Loucy (cell line): ENCODE data around the gene CDK2.
A peak's percentile ranks its signal among the peaks of the same experiment; 100 is the strongest.

ENCODE experiments used
- H2AFZ ChIP-seq: fragments of 200-600 bp; sonication (generic); 2 replicates; pipeline ENCODE4 v1.6.0; 2016; ENCODE audit warnings: antibody characterized with exemption, mild to moderate bottlenecking, low read length, moderate library complexity
- H3F3A ChIP-seq: fragments of 200-600 bp; 2 replicates; pipeline ENCODE4 v1.6.0; 2016; ENCODE audit warnings: antibody characterized with exemption, low read depth, mild to moderate bottlenecking
- H3K27me3 ChIP-seq: fragments of 200-600 bp; sonication (generic); 2 replicates; pipeline ENCODE4 v1.6.1; 2014; ENCODE audit warnings: low read length, mild to moderate bottlenecking; ENCODE audit not compliant: insufficient read depth, poor library complexity, severe bottlenecking
- H3K36me3 ChIP-seq: fragments of 200-600 bp; sonication (generic); 2 replicates; pipeline ENCODE4 v1.6.1; 2016; ENCODE audit warnings: low read length; ENCODE audit not compliant: insufficient read depth
- H3K4me1 ChIP-seq: fragments of 200-600 bp; sonication (generic); 2 replicates; pipeline ENCODE4 v1.5.1; 2014; ENCODE audit warnings: low read length, mild to moderate bottlenecking; ENCODE audit not compliant: insufficient read depth, poor library complexity, severe bottlenecking
- H3K4me2 ChIP-seq: fragments of 200-600 bp; sonication (generic); 2 replicates; pipeline ENCODE4 v1.6.0; 2014; ENCODE audit warnings: antibody characterized with exemption, low read length, low read depth, mild to moderate bottlenecking; ENCODE audit not compliant: poor library complexity, severe bottlenecking
- H3K4me3 ChIP-seq: fragments of 200-600 bp; sonication (generic); 2 replicates; pipeline ENCODE4 v1.5.1; 2014; ENCODE audit warnings: low read length, mild to moderate bottlenecking, mixed read lengths; ENCODE audit not compliant: poor library complexity, severe bottlenecking
- H3K79me2 ChIP-seq: fragments of 200-600 bp; sonication (generic); 2 replicates; pipeline ENCODE4 v1.6.1; 2014; ENCODE audit warnings: low read length; ENCODE audit not compliant: insufficient read depth
- H3K9ac ChIP-seq: fragments of 200-600 bp; sonication (generic); 2 replicates; pipeline ENCODE4 v1.6.0; 2014; ENCODE audit warnings: mild to moderate bottlenecking, low read depth, low read length, moderate library complexity; ENCODE audit not compliant: poor library complexity, severe bottlenecking
- H3K9me2 ChIP-seq: fragments of 200-600 bp; sonication (generic); replicated peaks from 2 replicates; pipeline ENCODE4 v1.6.1; 2016; ENCODE audit warnings: low read depth, low read length, mixed read lengths
- H3K9me3 ChIP-seq: fragments of 200-600 bp; sonication (generic); 2 replicates; pipeline ENCODE4 v1.6.1; 2014; ENCODE audit warnings: mild to moderate bottlenecking, antibody characterized with exemption, low read length, low read depth; ENCODE audit not compliant: insufficient read depth
- H4K20me1 ChIP-seq: fragments of 200-600 bp; sonication (generic); 2 replicates; pipeline ENCODE4 v1.6.0; 2014; ENCODE audit warnings: antibody characterized with exemption, low read length, mild to moderate bottlenecking; ENCODE audit not compliant: insufficient read depth, poor library complexity, severe bottlenecking
- EZH2phosphoT487 ChIP-seq: fragments of 200-600 bp; IDR thresholded peaks from 2 replicates; pipeline ENCODE4 v1.6.1; 2018; ENCODE audit warnings: antibody characterized with exemption, mild to moderate bottlenecking, moderate library complexity, borderline replicate concordance
- TF ChIP-seq, protein P1 (sequence below): fragments of 200-600 bp; sonication (generic); conservative IDR thresholded peaks from 2 replicates; pipeline ENCODE4 v1.5.1; 2014; ENCODE audit warnings: mild to moderate bottlenecking, antibody characterized with exemption, low read length

Gene CDK2

DNA sequence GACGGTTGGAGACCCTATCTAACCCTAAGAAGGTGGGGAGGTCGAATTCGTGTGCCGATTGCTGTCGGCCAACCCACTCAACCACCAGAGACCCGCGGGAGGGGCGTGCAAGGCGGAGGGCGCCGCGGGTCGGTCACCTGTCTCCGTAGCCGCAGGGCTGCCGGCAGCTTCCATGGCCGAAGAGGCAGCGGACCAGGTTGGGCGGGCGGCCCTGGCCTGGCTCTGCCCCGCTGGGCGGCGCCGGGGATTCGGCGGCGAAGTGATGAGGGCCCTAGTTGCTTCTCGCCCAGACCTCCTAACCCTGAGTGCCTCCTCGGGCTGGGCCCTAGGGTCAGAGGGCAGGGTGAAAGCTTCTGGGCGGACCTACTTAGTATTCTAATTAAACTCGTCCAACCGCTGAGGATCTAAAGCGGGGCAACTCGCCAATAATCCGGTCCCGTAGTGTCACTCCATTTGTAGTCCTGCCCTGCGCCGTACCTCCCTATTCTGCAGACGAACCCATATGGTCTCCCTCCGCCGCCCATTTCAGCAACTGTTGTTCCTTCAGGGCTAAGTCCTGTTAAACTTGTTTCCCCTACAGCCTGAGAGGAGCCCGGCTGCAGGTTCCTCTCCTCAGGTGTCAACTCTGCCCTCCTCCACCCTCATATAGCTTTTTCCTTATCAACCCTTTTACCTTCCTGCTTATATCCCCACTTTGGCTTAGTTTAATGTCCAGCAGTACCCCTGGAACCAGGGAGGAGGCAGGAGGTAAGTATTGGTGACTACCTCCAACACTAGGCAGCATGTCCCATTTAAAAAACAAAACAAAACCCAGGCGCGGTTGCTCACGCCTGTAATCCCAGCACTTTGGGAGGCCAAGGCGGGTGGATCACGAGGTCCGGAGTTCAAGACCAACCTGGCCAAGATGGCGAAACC is 38.8 kb upstream of the CDK2 start, which contains the start of gene PYM1:
Gene PYM1 (minus strand): TSS at position 307 of the 915 bp plus-strand sequence. CDS start 133 bp downstream, at position 174.
- H3K79me2 ChIP-seq: peaks cover 68% of the 10 kb centered on the region
- peak within 1 kb of the TSS; percentile 96 for H3K4me2 ChIP-seq
- H3K9me2 ChIP-seq: no peaks in the 10 kb centered on the region
- H3K4me1 ChIP-seq: peaks cover 49% of the 10 kb centered on the region
- H3K9ac ChIP-seq: peak within 1 kb of the TSS; percentile 98
- peaks cover 23% of the 10 kb centered on the region for H3F3A ChIP-seq
- H2AFZ ChIP-seq: peak within 1 kb of the TSS; percentile 64
- H3K9me3 ChIP-seq: no peaks in the 10 kb centered on the region
- no peaks in the 10 kb centered on the region for H3K36me3 ChIP-seq
- H4K20me1 ChIP-seq: peaks cover 4% of the 10 kb centered on the region
- TF ChIP-seq EZH2phosphoT487: no peak
- TF ChIP-seq, protein P1, sequence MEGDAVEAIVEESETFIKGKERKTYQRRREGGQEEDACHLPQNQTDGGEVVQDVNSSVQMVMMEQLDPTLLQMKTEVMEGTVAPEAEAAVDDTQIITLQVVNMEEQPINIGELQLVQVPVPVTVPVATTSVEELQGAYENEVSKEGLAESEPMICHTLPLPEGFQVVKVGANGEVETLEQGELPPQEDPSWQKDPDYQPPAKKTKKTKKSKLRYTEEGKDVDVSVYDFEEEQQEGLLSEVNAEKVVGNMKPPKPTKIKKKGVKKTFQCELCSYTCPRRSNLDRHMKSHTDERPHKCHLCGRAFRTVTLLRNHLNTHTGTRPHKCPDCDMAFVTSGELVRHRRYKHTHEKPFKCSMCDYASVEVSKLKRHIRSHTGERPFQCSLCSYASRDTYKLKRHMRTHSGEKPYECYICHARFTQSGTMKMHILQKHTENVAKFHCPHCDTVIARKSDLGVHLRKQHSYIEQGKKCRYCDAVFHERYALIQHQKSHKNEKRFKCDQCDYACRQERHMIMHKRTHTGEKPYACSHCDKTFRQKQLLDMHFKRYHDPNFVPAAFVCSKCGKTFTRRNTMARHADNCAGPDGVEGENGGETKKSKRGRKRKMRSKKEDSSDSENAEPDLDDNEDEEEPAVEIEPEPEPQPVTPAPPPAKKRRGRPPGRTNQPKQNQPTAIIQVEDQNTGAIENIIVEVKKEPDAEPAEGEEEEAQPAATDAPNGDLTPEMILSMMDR: no peak
- H3K4me3 ChIP-seq: peak within 1 kb of the TSS; percentile 100
- H3K27me3 ChIP-seq: no peaks in the 10 kb centered on the region

DNA sequence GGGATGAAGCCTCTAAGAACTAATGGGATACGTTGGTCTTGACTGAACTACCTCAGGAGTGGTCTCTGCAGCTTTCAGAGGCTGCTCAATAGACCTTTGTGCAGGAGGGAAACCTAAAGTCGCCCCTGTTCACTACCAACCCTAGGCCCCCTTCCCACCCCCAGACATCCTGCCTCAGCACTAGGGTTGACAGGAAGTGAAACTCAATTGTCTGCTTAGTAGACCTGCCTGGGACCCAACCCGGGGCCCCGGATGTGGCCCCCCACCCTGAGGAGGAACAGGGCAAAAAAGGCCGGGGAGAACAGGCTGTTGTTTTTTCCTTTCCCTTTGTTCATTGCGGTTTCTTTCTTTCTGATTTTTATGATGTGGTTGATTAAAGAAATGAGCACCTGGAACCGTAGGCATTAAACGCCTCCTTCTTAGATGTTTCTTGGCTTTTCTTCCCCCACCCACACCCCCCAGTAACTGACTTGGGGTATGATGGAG is 37.3 kb upstream of the CDK2 start:
- no peak overlapping the region for H2AFZ ChIP-seq
- peak overlapping the region; percentile 100 for H3K4me3 ChIP-seq
- H3K27me3 ChIP-seq: no peaks in the 10 kb centered on the region
- H3K79me2 ChIP-seq: peaks cover 71% of the 10 kb centered on the region
- peaks cover 23% of the 10 kb centered on the region for H3F3A ChIP-seq
- no peaks in the 10 kb centered on the region for H3K36me3 ChIP-seq
- peak overlapping the region; percentile 98 for H3K9ac ChIP-seq
- H4K20me1 ChIP-seq: peaks cover 9% of the 10 kb centered on the region
- no peaks in the 10 kb centered on the region for H3K9me2 ChIP-seq
- TF ChIP-seq, protein P1: no peak
- H3K4me1 ChIP-seq: peaks cover 63% of the 10 kb centered on the region
- peak overlapping the region; percentile 96 for H3K4me2 ChIP-seq
- H3K9me3 ChIP-seq: no peaks in the 10 kb centered on the region

DNA sequence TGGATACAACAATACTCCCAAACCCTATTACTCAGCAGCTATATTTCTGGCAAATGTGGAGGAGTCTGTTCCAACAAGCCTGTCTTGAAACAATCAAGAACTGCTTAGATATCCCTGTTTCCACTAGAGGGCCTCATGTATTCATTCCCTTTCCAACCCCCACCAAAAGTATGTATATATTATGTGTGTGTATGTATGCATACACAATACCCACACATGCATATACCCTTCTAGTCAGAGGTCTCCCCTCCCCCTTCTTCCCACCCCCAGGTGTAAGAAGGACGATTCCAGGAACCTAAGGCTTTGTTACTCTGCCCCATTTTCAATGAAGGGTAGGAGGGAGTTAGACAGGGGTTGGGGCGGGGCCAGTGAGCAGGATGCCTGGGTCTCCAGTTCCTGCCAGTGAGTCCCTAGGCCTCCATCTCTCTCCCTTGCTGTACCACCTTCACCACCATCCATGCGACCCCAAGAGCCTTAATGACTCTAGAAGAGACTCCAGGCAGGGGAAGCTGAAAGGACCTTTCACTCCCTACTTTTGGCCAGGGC is 35.8 kb upstream of the CDK2 start, which contains the start of gene DGKA:
Gene DGKA (plus strand): TSS at position 392 of the 546 bp plus-strand sequence. CDS start 5,342 bp downstream, outside the sequence.
- TF ChIP-seq, protein P1: peak; percentile 76
- TF ChIP-seq EZH2phosphoT487: no peak
- H4K20me1 ChIP-seq: peaks cover 5% of the 10 kb centered on the region
- H3K4me3 ChIP-seq: peak within 1 kb of the TSS; percentile 100
- H3K4me1 ChIP-seq: peaks cover 54% of the 10 kb centered on the region
- no peaks in the 10 kb centered on the region for H3K27me3 ChIP-seq
- H3K9me2 ChIP-seq: no peaks in the 10 kb centered on the region
- H3K4me2 ChIP-seq: peak within 1 kb of the TSS; percentile 96
- peaks cover 62% of the 10 kb centered on the region for H3K79me2 ChIP-seq
- H3K9me3 ChIP-seq: no peaks in the 10 kb centered on the region
- peak within 1 kb of the TSS; percentile 65 for H2AFZ ChIP-seq
- peak within 1 kb of the TSS; percentile 98 for H3K9ac ChIP-seq
- peaks cover 23% of the 10 kb centered on the region for H3F3A ChIP-seq
- no peaks in the 10 kb centered on the region for H3K36me3 ChIP-seq
